Fibroblast of peridontal ligament (primary cell): ENCODE data around the gene GALE.

Experiments used
- DNase-seq: peaks from one replicate; pipeline ENCODE4 v3.0.0-alpha.2; 2010; ENCODE audit errors: extremely low read depth

GALE gene

GRCh38 chr1:23751050-23751814 lies 49.3 kb downstream of the GALE start:
- DNase-seq, result peak; percentile 66

GRCh38 chr1:23748016-23748415 lies 52.5 kb downstream of the GALE start:
- DNase-seq, result no peak
